GM18907 (cell line): Measurements from ENCODE around the gene BBS9.
"Not testable (repeated sequence)": the region's sequence is repeated elsewhere in the genome, so short reads cannot be mapped to it uniquely, and the experiment has no call there.

ENCODE experiments used
- ATAC-seq: cut with Tn5 transposase; IDR thresholded peaks from one replicate; pipeline ENCODE4 v1.9.1; 2021; ENCODE audit warnings: mild to moderate bottlenecking, moderate library complexity; ENCODE audit not compliant: unreplicated experiment

Gene BBS9

GRCh38 chr7:33477719-33478480, 348.5 kb downstream of the BBS9 start:
- ATAC-seq: no peak

GRCh38 chr7:33484476-33484875, 355.1 kb downstream of the BBS9 start:
- not testable (repeated sequence) for ATAC-seq

GRCh38 chr7:33485747-33486493, 356.6 kb downstream of the BBS9 start:
- ATAC-seq: no peak

- no peak for ATAC-seq
Measured at GRCh38 chr7:33486633-33487032, 357.3 kb downstream of the BBS9 start.

GRCh38 chr7:33487998-33488682, 358.8 kb downstream of the BBS9 start:
- peak; percentile 59 for ATAC-seq

- no peak for ATAC-seq
Measured at GRCh38 chr7:33494474-33494873, 365.1 kb downstream of the BBS9 start.

- ATAC-seq: no peak
Measured at GRCh38 chr7:33495207-33495606, 365.8 kb downstream of the BBS9 start.

- no peak for ATAC-seq
Measured at GRCh38 chr7:33497051-33497450, 367.7 kb downstream of the BBS9 start.

- ATAC-seq: no peak
Measured at GRCh38 chr7:33500703-33501701, 371.6 kb downstream of the BBS9 start.

GRCh38 chr7:33503014-33503413, 373.6 kb downstream of the BBS9 start:
- ATAC-seq: no peak

GRCh38 chr7:33503736-33504135, 374.4 kb downstream of the BBS9 start:
- ATAC-seq: no peak

- no peak for ATAC-seq
Measured at GRCh38 chr7:33504266-33504665, 374.9 kb downstream of the BBS9 start.

- no peak for ATAC-seq
Measured at GRCh38 chr7:33509206-33509605, 379.8 kb downstream of the BBS9 start.

- ATAC-seq: no peak
Measured at GRCh38 chr7:33511778-33512177, 382.4 kb downstream of the BBS9 start.

- ATAC-seq: no peak
Measured at GRCh38 chr7:33516568-33516967, 387.2 kb downstream of the BBS9 start.

- no peak for ATAC-seq
Measured at GRCh38 chr7:33517191-33517590, 387.8 kb downstream of the BBS9 start.

GRCh38 chr7:33527008-33527407, 397.6 kb downstream of the BBS9 start:
- ATAC-seq: not testable (repeated sequence)

- ATAC-seq: not testable (repeated sequence)
Measured at GRCh38 chr7:33527613-33528012, 398.2 kb downstream of the BBS9 start.

- no peak for ATAC-seq
Measured at GRCh38 chr7:33529070-33529469, 399.7 kb downstream of the BBS9 start.

- no peak for ATAC-seq
Measured at GRCh38 chr7:33530664-33531063, 401.3 kb downstream of the BBS9 start.
